Activated CD8-positive, alpha-beta T cell treated with anti-CD3 and anti-CD28 coated beads, Interleukin-2, amount 10 ng/mL, durations not matched to agents 7 days and 5 days (primary cell): Measurements from ENCODE around the gene KAT6B. TPM values are rescaled to one million over a fixed set of nuclear protein-coding genes. Genes with fewer than 3 reads are reported as not detected.
A peak's percentile ranks its signal among the peaks of the same experiment; 100 is the strongest.
"Not testable (repeated sequence)": the region's sequence is repeated elsewhere in the genome, so short reads cannot be mapped to it uniquely, and the experiment has no call there.

Experiments
- ATAC-seq: fragments of 150-1000 bp; cut with Tn5 transposase; one replicate; pipeline ENCODE4 v1.10.0; 2021; ENCODE audit warnings: moderate library complexity
- CTCF ChIA-PET: fragments of 350-600 bp; sonication (Branson Sonifier 250); formaldehyde crosslinking; loops from one replicate; lab custom pipeline; 2021; ENCODE audit warnings: antibody characterized with exemption; lab: Charles Lee
- POLR2A ChIA-PET: fragments of 350-600 bp; sonication (Branson Sonifier 250); formaldehyde crosslinking; loops from one replicate; lab custom pipeline; 2021; ENCODE audit warnings: antibody characterized with exemption; lab: Charles Lee
- DNase-seq: peaks from one replicate; pipeline ENCODE4 v3.0.0-alpha.2; 2020
- H3K27ac Mint-ChIP-seq: one replicate; pipeline ENCODE4 v1.8.0; 2021; ENCODE audit warnings: mild to moderate bottlenecking, mixed read lengths
- H3K27me3 Mint-ChIP-seq: one replicate; pipeline ENCODE4 v1.8.0; 2021; ENCODE audit warnings: low read depth, mixed read lengths
- H3K36me3 Mint-ChIP-seq: one replicate; pipeline ENCODE4 v1.8.0; 2021; ENCODE audit warnings: low read depth, mixed read lengths
- H3K4me1 Mint-ChIP-seq: one replicate; pipeline ENCODE4 v1.8.0; 2021; ENCODE audit warnings: low read depth, mixed read lengths
- H3K4me3 Mint-ChIP-seq: one replicate; pipeline ENCODE4 v1.8.0; 2021; ENCODE audit warnings: mild to moderate bottlenecking, mixed read lengths
- H3K9me3 Mint-ChIP-seq: one replicate; pipeline ENCODE4 v1.8.0; 2022; ENCODE audit warnings: mixed read lengths; ENCODE audit not compliant: insufficient read depth
- total RNA-seq, 2 experiments: library from RNA; stranded (reverse); gene quantifications; one replicate each; pipeline ENCODE4 v1.2.3, GENCODE V29; 2021

The KAT6B gene
- 10 to 100 TPM; 40.3 to 43.1 TPM for total RNA-seq

DNA sequence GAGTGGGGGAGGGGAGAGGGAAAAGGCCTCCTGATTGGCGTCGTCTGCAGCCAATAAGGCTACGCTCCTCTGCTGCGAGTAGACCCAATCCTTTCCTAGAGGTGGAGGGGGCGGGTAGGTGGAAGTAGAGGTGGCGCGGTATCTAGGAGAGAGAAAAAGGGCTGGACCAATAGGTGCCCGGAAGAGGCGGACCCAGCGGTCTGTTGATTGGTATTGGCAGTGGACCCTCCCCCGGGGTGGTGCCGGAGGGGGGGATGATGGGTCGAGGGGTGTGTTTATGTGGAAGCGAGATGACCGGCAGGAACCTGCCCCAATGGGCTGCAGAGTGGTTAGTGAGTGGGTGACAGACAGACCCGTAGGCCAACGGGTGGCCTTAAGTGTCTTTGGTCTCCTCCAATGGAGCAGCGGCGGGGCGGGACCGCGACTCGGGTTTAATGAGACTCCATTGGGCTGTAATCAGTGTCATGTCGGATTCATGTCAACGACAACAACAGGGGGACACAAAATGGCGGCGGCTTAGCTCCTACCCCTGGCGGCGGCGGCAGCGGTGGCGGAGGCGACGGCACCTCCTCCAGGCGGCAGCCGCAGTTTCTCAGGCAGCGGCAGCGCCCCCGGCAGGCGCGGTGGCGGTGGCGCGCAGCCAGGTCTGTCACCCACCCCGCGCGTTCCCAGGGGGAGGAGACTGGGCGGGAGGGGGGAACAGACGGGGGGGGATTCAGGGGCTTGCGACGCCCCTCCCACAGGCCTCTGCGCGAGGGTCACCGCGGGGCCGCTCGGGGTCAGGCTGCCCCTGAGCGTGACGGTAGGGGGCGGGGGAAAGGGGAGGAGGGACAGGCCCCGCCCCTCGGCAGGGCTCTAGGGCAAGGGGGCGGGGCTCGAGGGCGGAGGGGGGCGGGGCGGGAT lies at the start of gene KAT6B:
Gene KAT6B (plus strand): TSS at position 459 of the 903 bp plus-strand sequence. CDS start 16,258 bp downstream, outside the sequence.
- Mint-ChIP-seq H3K9me3 (no peaks in the 10 kb centered on the region), H3K4me1 (peaks cover 56% of the 10 kb centered on the region), H3K4me3 (peak within 1 kb of the TSS; percentile 86), H3K36me3 (peaks cover 17% of the 10 kb centered on the region), H3K27me3 (no peaks in the 10 kb centered on the region), H3K27ac (peak within 1 kb of the TSS; percentile 97)
- ChIA-PET CTCF (interaction anchor here (0.6 to 2.3 kb wide), 4 partner anchors 88 to 662 kb away, joined by 3 to 17 read pairs (median 6); no protein-coding TSS in a partner anchor), POLR2A (interaction anchor here (0.8 to 1.5 kb wide), 4 partner anchors 71 to 178 kb away, joined by 3 to 5 read pairs (median 5); no protein-coding TSS in a partner anchor)
- DNase-seq (peak; percentile 100), ATAC-seq (peak; percentile 91)

DNA sequence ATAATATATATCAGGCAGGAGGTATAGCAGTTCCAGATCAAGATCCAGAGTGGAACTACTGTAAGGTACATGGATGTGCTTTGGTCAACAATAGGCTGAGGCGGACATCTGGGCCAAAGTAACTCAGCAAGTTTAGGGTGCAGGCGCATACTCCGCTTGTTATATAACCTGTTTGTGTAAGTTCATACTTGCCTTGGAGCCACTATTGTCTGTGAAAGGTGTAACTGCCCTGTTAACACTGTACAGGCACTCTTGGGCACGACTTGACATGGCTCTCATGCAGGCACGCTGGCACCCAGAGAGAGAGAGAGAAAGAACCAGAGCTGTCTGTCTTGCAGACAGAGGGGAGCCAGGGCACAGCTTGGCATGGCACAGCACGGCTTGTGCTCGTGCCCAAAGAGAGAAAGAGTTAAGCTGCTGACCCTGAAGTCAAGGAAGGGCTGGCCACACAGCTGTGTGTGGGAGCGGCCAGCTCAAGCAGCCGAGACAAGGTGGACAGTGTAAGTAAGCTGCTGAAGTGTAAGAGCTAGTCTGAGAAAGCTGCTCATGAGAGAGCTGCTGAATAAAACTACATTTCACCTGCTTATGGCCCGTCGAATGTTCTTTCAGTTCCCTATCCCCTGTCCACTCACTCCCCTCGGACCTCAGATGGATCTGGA lies 47.8 kb upstream of the KAT6B start:
- DNase-seq: no peak
- ATAC-seq: no peak
- no peaks in the 10 kb centered on the region for H3K4me1 Mint-ChIP-seq
- no peak overlapping the region for H3K4me3 Mint-ChIP-seq
- H3K9me3 Mint-ChIP-seq: peaks cover 4% of the 10 kb centered on the region
- H3K27me3 Mint-ChIP-seq: no peaks in the 10 kb centered on the region
- no peak overlapping the region for H3K27ac Mint-ChIP-seq
- H3K36me3 Mint-ChIP-seq: no peaks in the 10 kb centered on the region
- ChIA-PET CTCF (no interaction called here), POLR2A (no interaction called here)

DNA sequence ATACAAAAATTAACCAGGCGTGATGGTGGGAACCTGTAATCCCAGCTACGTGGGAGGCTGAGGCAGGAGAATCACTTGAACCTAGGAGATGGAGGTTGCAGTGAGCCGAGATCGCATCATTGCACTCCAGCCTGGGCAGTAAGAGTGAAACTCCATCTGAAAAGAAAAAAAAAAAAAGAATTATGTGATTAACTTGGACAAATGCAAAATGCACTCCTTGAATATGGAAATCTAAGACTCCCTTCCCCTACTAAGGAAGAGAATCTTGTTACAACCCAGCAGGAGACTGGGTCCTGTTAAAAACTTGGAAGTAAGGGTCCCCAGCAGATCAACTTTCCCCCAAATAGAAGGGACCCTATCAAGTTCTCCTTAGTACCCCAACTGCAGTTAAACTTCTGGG lies 44.5 kb upstream of the KAT6B start:
- H3K9me3 Mint-ChIP-seq, H3K27me3 Mint-ChIP-seq, POLR2A ChIA-PET, ATAC-seq, H3K4me3 Mint-ChIP-seq, H3K27ac Mint-ChIP-seq, DNase-seq, H3K36me3 Mint-ChIP-seq, CTCF ChIA-PET, H3K4me1 Mint-ChIP-seq: not testable (repeated sequence)

DNA sequence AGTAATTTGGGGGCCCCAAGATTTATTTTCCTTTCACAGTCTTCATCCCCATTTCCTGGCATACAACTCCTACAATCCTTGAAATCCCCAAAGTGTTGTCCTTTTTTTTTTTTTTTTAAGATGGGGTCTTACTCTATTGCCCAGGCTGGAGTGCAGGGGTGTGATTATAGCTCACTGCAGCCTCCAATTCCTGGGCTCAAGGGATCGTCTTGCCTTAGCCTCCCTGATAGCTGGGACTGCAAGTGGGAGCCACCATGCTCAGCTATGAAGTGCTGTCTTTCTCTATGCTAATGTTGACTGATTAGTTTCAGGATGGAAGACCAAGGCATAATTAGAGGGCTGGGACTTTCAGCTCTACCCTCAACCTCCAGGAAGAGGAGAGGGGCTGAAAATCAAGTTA lies 41.9 kb upstream of the KAT6B start:
- Mint-ChIP-seq H3K27me3 (peaks cover 2% of the 10 kb centered on the region), H3K36me3 (no peaks in the 10 kb centered on the region), H3K4me1 (no peaks in the 10 kb centered on the region), H3K27ac (no peak overlapping the region), H3K4me3 (no peak overlapping the region), H3K9me3 (no peaks in the 10 kb centered on the region)
- POLR2A ChIA-PET: no interaction called here
- CTCF ChIA-PET: interaction anchor here (1.0 kb wide), 1 partner anchor 207 kb away, joined by 3 read pairs; no protein-coding TSS in a partner anchor
- ATAC-seq (no peak), DNase-seq (no peak)

DNA sequence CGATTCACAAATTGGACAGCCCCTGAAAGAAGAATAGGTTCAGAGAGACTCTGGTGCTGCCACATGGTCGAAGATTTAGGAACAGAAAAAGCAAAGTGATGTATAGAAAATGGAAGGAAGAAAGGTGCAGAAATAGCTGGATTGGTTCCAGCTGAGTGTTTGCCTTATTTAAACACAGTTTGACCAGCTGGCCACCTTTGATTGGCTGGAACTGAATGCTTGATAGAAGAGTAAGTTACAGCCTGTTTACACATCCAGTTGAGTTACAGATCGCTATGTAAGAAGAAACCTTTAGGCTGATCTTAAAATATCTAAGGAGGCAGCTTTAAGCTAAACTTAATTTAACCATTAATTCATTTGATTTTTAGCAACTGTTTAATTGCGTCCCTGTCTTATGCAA lies 40.3 kb upstream of the KAT6B start:
- ChIA-PET POLR2A (no interaction called here), CTCF (no interaction called here)
- DNase-seq (no peak), ATAC-seq (no peak)
- Mint-ChIP-seq H3K27ac (no peak overlapping the region), H3K4me3 (no peak overlapping the region), H3K9me3 (no peaks in the 10 kb centered on the region), H3K36me3 (no peaks in the 10 kb centered on the region), H3K27me3 (peaks cover 2% of the 10 kb centered on the region), H3K4me1 (no peaks in the 10 kb centered on the region)

DNA sequence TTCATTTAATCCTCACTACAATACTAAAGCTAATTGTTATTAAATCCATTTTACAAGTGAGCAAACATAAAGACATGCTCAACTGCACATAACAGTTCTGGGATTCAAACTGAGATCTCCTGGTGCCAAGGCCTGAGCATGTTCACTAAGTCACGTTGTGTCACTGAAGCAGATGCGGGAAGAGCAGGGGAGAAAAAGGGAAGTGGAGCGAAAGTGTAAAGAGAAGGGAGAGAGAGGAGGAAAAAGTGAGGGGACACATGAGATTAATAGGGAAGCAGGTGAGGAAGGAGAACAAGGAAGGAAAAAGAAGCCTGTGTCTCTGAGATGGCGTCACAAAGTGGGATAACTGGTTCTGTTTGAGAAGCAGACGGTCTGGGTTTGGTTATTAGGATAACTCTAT lies 38.9 kb upstream of the KAT6B start:
- Mint-ChIP-seq H3K36me3 (no peaks in the 10 kb centered on the region), H3K4me1 (no peaks in the 10 kb centered on the region), H3K27ac (no peak overlapping the region), H3K4me3 (no peak overlapping the region), H3K9me3 (no peaks in the 10 kb centered on the region), H3K27me3 (peaks cover 2% of the 10 kb centered on the region)
- ChIA-PET POLR2A (no interaction called here), CTCF (no interaction called here)
- ATAC-seq (no peak), DNase-seq (no peak)

DNA sequence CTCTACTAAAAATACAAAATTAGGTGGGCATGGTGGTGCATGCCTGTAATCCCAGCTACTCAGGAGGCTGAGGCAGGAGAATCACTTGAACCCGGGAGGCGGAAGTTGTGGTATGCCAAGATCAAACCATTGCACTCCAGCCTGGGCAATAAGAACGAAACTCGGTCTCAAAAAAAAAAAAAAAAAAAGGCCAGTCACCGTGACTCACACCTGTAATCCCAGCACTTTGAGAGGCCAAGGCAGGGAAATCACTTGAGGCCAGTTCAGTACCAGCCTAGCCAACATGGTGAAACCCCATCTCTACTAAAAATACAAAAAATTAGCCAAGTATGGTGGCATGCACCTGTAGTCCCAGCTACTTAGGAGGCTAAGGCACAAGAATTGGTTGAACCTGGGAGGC lies 34.4 kb upstream of the KAT6B start:
- H3K9me3 Mint-ChIP-seq, ATAC-seq, H3K27me3 Mint-ChIP-seq, H3K36me3 Mint-ChIP-seq, H3K27ac Mint-ChIP-seq, CTCF ChIA-PET, H3K4me3 Mint-ChIP-seq, DNase-seq, POLR2A ChIA-PET, H3K4me1 Mint-ChIP-seq: not testable (repeated sequence)

DNA sequence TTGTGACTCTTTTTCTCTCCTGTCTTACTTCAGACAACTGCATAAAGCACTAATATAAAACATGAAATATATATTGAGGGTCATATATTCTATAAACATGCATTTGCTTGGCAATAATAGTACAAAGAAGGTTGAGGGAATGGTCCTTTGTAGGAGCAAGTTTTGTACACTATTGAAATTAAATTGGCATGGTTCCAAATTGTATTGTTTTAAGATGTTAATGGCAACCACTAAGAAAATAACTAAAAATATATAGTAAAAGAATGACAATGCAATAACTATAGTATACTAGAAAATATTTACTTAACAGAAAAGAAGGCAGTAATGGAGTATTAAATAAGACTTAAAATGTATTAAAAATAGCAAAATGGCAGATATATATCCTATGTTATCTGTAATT lies 33.7 kb upstream of the KAT6B start:
- POLR2A ChIA-PET: no interaction called here
- no peak overlapping the region for H3K4me3 Mint-ChIP-seq
- CTCF ChIA-PET: no interaction called here

DNA sequence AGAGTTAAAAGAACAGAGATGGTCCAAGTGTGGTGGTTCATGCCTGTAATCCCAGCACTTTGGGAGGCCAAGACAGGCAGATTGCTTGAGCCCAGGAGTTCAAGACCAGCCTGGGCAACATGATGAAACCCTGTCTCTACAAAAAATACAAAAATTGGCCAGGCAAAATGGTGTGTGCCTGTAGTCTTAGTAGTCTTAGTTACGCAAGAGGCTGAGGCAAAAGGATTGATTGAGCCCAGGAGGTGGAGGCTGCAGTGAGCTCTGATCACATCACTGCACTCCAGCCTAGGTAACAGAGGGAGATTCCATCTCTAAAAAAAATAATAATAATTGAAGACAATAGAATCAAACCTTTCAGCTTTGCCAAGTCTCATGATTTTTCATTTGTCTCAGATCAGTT lies 33.2 kb upstream of the KAT6B start:
- H3K4me1 Mint-ChIP-seq, H3K4me3 Mint-ChIP-seq, H3K9me3 Mint-ChIP-seq, DNase-seq, H3K27me3 Mint-ChIP-seq, POLR2A ChIA-PET, ATAC-seq, H3K36me3 Mint-ChIP-seq, H3K27ac Mint-ChIP-seq, CTCF ChIA-PET: not testable (repeated sequence)

More for the DNA sequence above, 33.7 kb upstream of the KAT6B start:
- Mint-ChIP-seq H3K27me3 (no peaks in the 10 kb centered on the region), H3K27ac (no peak overlapping the region), H3K4me1 (peaks cover 7% of the 10 kb centered on the region), H3K9me3 (no peaks in the 10 kb centered on the region), H3K36me3 (no peaks in the 10 kb centered on the region)
- DNase-seq (no peak), ATAC-seq (no peak)

DNA sequence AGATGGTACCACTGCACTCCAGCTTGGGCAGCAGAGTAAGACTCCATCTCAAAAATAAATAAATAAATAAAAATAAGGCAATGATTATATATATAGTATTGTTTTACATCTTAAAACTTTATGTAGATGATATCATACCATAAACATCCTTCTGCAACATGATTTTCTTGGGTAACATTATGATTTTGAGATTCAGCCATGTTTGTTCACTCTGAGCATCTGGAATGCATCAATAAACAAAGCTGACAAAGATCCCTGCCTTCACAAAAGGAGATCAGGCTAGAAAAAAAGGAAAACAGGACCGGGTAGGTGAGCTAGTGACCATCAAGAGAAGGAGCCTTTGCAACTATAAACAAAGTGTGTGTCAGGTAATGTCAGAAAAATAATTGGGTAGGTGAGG lies 31.9 kb upstream of the KAT6B start:
- ATAC-seq (no peak), DNase-seq (no peak)
- Mint-ChIP-seq H3K4me3 (no peak overlapping the region), H3K36me3 (no peaks in the 10 kb centered on the region), H3K27ac (no peak overlapping the region), H3K9me3 (no peaks in the 10 kb centered on the region), H3K4me1 (peaks cover 8% of the 10 kb centered on the region), H3K27me3 (no peaks in the 10 kb centered on the region)
- ChIA-PET CTCF (no interaction called here), POLR2A (no interaction called here)

DNA sequence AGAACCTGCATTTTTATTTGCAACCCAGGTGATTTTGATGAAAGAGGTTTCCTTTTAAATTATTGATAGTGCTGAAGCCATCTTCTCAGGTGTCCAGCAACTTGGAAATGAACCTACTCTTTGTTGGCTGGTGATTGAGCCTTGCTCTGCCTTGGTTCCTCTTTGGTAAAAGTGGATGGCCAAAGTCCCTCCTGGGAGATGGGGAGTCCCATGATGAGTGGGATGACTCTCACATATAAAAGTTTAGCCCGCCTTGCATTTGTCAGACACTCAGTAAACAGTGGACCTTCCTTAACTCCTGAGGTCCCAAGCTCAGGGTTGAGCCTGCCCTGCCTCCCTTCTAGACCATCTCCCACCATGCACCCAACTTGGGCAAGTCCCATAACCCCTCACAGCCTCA lies 28.9 kb upstream of the KAT6B start:
- POLR2A ChIA-PET: no interaction called here

DNA sequence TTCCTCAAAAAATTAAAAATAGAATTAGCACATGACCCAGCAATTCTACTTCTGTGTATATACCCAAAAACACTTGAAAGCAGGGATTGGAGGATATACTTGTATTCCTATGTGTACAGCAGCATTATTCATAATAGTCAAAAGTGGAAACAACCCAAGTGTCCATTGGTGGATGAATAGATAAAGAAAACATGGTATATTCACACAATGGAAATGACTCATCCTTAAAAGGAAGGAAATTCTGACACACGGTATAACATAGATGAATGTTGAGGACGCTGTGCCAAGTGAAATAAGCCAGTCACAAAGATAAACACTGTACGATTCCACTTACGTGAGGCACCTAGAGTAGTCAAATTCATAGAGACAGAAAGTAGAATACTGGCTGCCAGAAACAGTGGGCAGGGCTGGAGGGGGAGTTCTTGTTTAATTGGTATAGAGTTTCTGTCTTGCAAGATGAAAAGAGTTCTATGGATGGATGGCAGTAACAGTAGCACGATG lies 26.6 kb upstream of the KAT6B start:
- ChIA-PET CTCF (no interaction called here), POLR2A (no interaction called here)
- Mint-ChIP-seq H3K4me1 (peaks cover 10% of the 10 kb centered on the region), H3K9me3 (no peaks in the 10 kb centered on the region), H3K4me3 (no peak overlapping the region), H3K36me3 (no peaks in the 10 kb centered on the region), H3K27me3 (no peaks in the 10 kb centered on the region), H3K27ac (no peak overlapping the region)
- DNase-seq (no peak), ATAC-seq (no peak)

More for the DNA sequence above, 28.9 kb upstream of the KAT6B start:
- CTCF ChIA-PET: no interaction called here
- ATAC-seq (no peak), DNase-seq (no peak)
- Mint-ChIP-seq H3K36me3 (no peaks in the 10 kb centered on the region), H3K9me3 (no peaks in the 10 kb centered on the region), H3K27ac (no peak overlapping the region), H3K4me3 (no peak overlapping the region), H3K4me1 (peaks cover 10% of the 10 kb centered on the region), H3K27me3 (no peaks in the 10 kb centered on the region)
